ENCODE measurements around the gene MCF2L. TPM values are rescaled to one million over a fixed set of nuclear protein-coding genes. Genes with fewer than 3 reads are reported as not detected.

The MCF2L gene
- total and polyA plus RNA-seq, 10 of the 15 experiments (the other 5 are each of a cell fraction or from before 2014, with no cell fraction given) = 0.06 to 1.1 (median 0.21) TPM; not detected in 2

- WGBS (ENCODE audit: insufficient coverage, insufficient replicate concordance, low lambda C conversion rate, missing lambda C conversion rate) = 34% methylated on average over 9 of the region's 12 CpGs
- BruUV-seq (replicated peaks) = no TSS peak
- DNase-seq (ENCODE audit: low read depth, low spot score) = no peak
- ChIA-PET SMC1A (ENCODE audit: uncharacterized antibody, unreplicated experiment) (no interaction called here), RAD21 (ENCODE audit: unreplicated experiment) (no interaction called here), CTCF (no interaction called here), POLR2A (no interaction called here)
- H3K4me1 ChIP-seq (ENCODE audit: control insufficient read depth, insufficient read depth, low read length) = no peaks in the 10 kb centered on the region
- TF ChIP-seq CBX5 (IDR thresholded peaks at IDR 0.05; ENCODE audit: low read depth) = no peak
- no peak for TF ChIP-seq YY1 (IDR thresholded peaks at IDR 0.05; ENCODE audit: low read depth, low read length)
- TF ChIP-seq SP1 (IDR thresholded peaks at IDR 0.05; ENCODE audit: low read depth, low read length) = no peak
- no peak for TF ChIP-seq NRF1 (conservative IDR thresholded peaks at IDR 0.05; ENCODE audit: low read depth, low read length)
- no peak for TF ChIP-seq JUND (IDR thresholded peaks at IDR 0.05; ENCODE audit: low read depth, low read length)
- no peak for TF ChIP-seq NBN (IDR thresholded peaks at IDR 0.05)
- TF ChIP-seq FOXK2 (IDR thresholded peaks at IDR 0.05) = no peak
- H2AFZ ChIP-seq (ENCODE audit: control insufficient read depth, low read depth, low read length) = no peak overlapping the region
- no peak overlapping the region for H3K4me3 ChIP-seq
- H3K4me2 ChIP-seq (ENCODE audit: control insufficient read depth, insufficient read depth) = no peak overlapping the region
- H3K36me3 ChIP-seq (ENCODE audit: control insufficient read depth in 2 of 2, insufficient read depth in 2 of 2, low read length in 1 of 2) = no peaks in the 10 kb centered on the region
- no peaks in the 10 kb centered on the region for H3K9me3 ChIP-seq (replicated peaks; ENCODE audit: control insufficient read depth, insufficient read depth, low read length)
- intact Hi-C loops (cut with micrococcal nuclease; ENCODE audit: unreplicated experiment) (no loop called here), in situ Hi-C loops (cut with MboI) (no loop called here)
- H4K20me1 ChIP-seq (ENCODE audit: control insufficient read depth, insufficient read depth) = no peaks in the 10 kb centered on the region
- no peaks in the 10 kb centered on the region for H3K79me2 ChIP-seq (ENCODE audit: control insufficient read depth, insufficient read depth, low read length)
- no peak for ATAC-seq
- H3K27ac ChIP-seq (ENCODE audit: control insufficient read depth, insufficient read depth) = no peak overlapping the region
- H3K9ac ChIP-seq (ENCODE audit: control insufficient read depth, insufficient read depth, low read length) = no peak overlapping the region
- no peak for FAIRE-seq
- no peaks in the 10 kb centered on the region for H3K27me3 ChIP-seq (replicated peaks in 1 of 2; ENCODE audit: control insufficient read depth in 2 of 2, insufficient read depth in 2 of 2, low read length in 1 of 2)
These were observed 41.5 kb downstream of the MCF2L start for GRCh38 chr13:113010510-113010865.

- Histone ChIP-seq H3K4me3 (no peak overlapping the region), H3K9ac (ENCODE audit: control insufficient read depth, insufficient read depth, low read length) (no peak overlapping the region), H3K36me3 (ENCODE audit: control insufficient read depth in 2 of 2, insufficient read depth in 2 of 2, low read length in 1 of 2) (no peaks in the 10 kb centered on the region), H3K4me2 (ENCODE audit: control insufficient read depth, insufficient read depth) (no peak overlapping the region), H3K27me3 (replicated peaks in 1 of 2; ENCODE audit: control insufficient read depth in 2 of 2, insufficient read depth in 2 of 2, low read length in 1 of 2) (no peaks in the 10 kb centered on the region), H3K79me2 (ENCODE audit: control insufficient read depth, insufficient read depth, low read length) (no peaks in the 10 kb centered on the region), H4K20me1 (ENCODE audit: control insufficient read depth, insufficient read depth) (no peaks in the 10 kb centered on the region), H3K4me1 (ENCODE audit: control insufficient read depth, insufficient read depth, low read length) (no peaks in the 10 kb centered on the region), H3K9me3 (replicated peaks; ENCODE audit: control insufficient read depth, insufficient read depth, low read length) (no peaks in the 10 kb centered on the region), H2AFZ (ENCODE audit: control insufficient read depth, low read depth, low read length) (no peak overlapping the region), H3K27ac (ENCODE audit: control insufficient read depth, insufficient read depth) (no peak overlapping the region)
- WGBS (ENCODE audit: insufficient coverage, insufficient replicate concordance, low lambda C conversion rate, missing lambda C conversion rate) = 42% methylated on average over 9 of the region's 9 CpGs
- TF ChIP-seq PML (IDR thresholded peaks at IDR 0.05; ENCODE audit: low read length) = no peak
- no peak for TF ChIP-seq IKZF1 (conservative IDR thresholded peaks at IDR 0.05)
- no peak for TF ChIP-seq CBFB (IDR thresholded peaks at IDR 0.05; ENCODE audit: low read depth)
- no peak for TF ChIP-seq NR2F1 (conservative IDR thresholded peaks at IDR 0.05)
- TF ChIP-seq ZNF592 (IDR thresholded peaks at IDR 0.05) = no peak
- in situ Hi-C loops (cut with MboI) (no loop called here), intact Hi-C loops (cut with micrococcal nuclease; ENCODE audit: unreplicated experiment) (no loop called here)
- ChIA-PET RAD21 (ENCODE audit: unreplicated experiment) (no interaction called here), POLR2A (no interaction called here), CTCF (no interaction called here), SMC1A (ENCODE audit: uncharacterized antibody, unreplicated experiment) (no interaction called here)
- ATAC-seq = no peak
- DNase-seq (ENCODE audit: low read depth, low spot score) = no peak
- no TSS peak for BruUV-seq (replicated peaks)
- no peak for FAIRE-seq
These were observed 44.3 kb downstream of the MCF2L start for GRCh38 chr13:113013303-113013702.
